ENCODE data around the gene MASP2.

MASP2 gene

DNA sequence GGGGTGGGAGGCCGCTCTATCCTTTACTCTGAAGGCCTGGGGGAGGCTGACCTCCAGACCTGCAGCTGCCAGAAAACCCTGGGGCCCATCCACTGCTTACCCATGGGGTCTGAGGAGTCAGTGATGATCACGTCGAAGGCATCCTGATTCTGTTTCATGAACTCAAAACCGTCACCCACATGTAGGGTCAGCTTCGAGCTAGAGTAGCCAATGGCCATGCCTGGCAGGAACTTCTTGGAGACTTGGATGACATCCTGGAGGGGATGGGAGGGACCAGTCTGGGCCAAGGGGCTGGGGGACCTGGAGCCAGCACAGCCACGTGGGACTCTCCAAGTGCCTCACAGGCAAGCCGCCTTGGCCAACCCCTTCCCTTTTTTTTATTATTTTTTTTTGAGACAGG, 9.5 kb upstream of the MASP2 start:
- H3K4me3 ChIP-seq (ENCODE audit: low read length) = no peak overlapping the region
- H3K4me1 ChIP-seq (ENCODE audit: low read length) = peaks cover 23% of the 10 kb centered on the region
- H3K27me3 ChIP-seq (ENCODE audit: low read depth, low read length) = no peaks in the 10 kb centered on the region
- no peaks in the 10 kb centered on the region for H4K20me1 ChIP-seq (ENCODE audit: insufficient read depth, low read length)
- H2AFZ ChIP-seq (ENCODE audit: low read depth, low read length) = no peak overlapping the region
- H3K9me3 ChIP-seq (ENCODE audit: insufficient read depth, low read length) = no peaks in the 10 kb centered on the region
- no peak overlapping the region for H3K9ac ChIP-seq (ENCODE audit: low read length)
- TF ChIP-seq EZH2phosphoT487 (IDR thresholded peaks at IDR 0.05; ENCODE audit: low read depth) = no peak
- TF ChIP-seq, protein P1, sequence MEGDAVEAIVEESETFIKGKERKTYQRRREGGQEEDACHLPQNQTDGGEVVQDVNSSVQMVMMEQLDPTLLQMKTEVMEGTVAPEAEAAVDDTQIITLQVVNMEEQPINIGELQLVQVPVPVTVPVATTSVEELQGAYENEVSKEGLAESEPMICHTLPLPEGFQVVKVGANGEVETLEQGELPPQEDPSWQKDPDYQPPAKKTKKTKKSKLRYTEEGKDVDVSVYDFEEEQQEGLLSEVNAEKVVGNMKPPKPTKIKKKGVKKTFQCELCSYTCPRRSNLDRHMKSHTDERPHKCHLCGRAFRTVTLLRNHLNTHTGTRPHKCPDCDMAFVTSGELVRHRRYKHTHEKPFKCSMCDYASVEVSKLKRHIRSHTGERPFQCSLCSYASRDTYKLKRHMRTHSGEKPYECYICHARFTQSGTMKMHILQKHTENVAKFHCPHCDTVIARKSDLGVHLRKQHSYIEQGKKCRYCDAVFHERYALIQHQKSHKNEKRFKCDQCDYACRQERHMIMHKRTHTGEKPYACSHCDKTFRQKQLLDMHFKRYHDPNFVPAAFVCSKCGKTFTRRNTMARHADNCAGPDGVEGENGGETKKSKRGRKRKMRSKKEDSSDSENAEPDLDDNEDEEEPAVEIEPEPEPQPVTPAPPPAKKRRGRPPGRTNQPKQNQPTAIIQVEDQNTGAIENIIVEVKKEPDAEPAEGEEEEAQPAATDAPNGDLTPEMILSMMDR (IDR thresholded peaks at IDR 0.05; ENCODE audit: low read depth, low read length) = no peak
- peaks cover 31% of the 10 kb centered on the region for H3K79me2 ChIP-seq (ENCODE audit: low read length)
- peaks cover 3% of the 10 kb centered on the region for H3K36me3 ChIP-seq (replicated peaks; ENCODE audit: low read depth, low read length)
- H3K4me2 ChIP-seq (ENCODE audit: low read length) = no peak overlapping the region
- no peak overlapping the region for H3K27ac ChIP-seq (ENCODE audit: low read length)

DNA sequence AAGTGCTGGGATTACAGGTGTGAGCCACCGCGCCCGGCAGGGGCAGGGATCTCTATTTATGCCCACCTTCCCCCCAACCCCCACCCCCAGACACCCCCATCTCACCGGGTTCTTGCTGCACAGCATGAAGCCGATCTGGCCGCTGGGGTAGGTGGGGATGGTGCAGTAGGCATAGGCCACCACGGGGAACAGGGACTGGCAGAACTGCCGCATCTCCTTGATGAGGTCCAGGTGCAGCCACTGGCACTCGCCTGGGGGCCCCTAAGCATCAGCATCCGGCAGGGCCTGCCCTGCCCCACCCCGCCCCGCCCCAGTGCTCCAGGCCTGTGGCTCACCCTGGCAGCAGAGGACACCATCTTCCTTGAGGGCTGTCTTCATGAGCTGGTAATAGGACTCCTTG, 8.6 kb upstream of the MASP2 start:
- Histone ChIP-seq H3K4me3 (ENCODE audit: low read length) (no peak overlapping the region), H3K4me1 (ENCODE audit: low read length) (peaks cover 23% of the 10 kb centered on the region), H3K9ac (ENCODE audit: low read length) (no peak overlapping the region), H2AFZ (ENCODE audit: low read depth, low read length) (no peak overlapping the region), H3K9me3 (ENCODE audit: insufficient read depth, low read length) (no peaks in the 10 kb centered on the region), H3K4me2 (ENCODE audit: low read length) (no peak overlapping the region), H3K36me3 (replicated peaks; ENCODE audit: low read depth, low read length) (peaks cover 3% of the 10 kb centered on the region), H3K27me3 (ENCODE audit: low read depth, low read length) (no peaks in the 10 kb centered on the region), H3K27ac (ENCODE audit: low read length) (no peak overlapping the region), H3K79me2 (ENCODE audit: low read length) (peaks cover 26% of the 10 kb centered on the region), H4K20me1 (ENCODE audit: insufficient read depth, low read length) (no peaks in the 10 kb centered on the region)
- TF ChIP-seq, protein P1 (IDR thresholded peaks at IDR 0.05; ENCODE audit: low read depth, low read length) = no peak
- TF ChIP-seq EZH2phosphoT487 (IDR thresholded peaks at IDR 0.05; ENCODE audit: low read depth) = no peak

DNA sequence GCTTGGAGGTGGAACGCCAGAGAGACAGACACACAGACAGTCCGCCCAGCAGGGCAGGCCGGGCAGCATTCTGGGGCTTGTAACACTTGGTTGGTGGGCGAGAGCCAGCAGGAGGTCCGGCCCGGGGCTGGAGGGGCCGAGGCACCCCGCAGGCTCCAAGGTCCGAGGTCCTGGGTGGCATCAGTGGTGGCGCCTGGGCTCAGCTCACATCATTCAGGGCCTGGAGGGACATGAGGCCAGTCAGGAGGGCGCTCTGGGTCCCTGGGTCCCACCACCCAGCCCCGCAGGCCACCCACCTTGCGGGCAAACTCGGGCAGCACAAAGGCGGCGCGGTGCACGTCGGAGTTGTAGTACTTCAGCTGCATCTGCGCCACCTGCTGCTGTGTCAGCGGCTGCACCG, 7.6 kb upstream of the MASP2 start:
- H3K4me2 ChIP-seq (ENCODE audit: low read length) = no peak overlapping the region
- H3K4me3 ChIP-seq (ENCODE audit: low read length) = no peak overlapping the region
- no peak overlapping the region for H3K27ac ChIP-seq (ENCODE audit: low read length)
- H3K79me2 ChIP-seq (ENCODE audit: low read length) = peaks cover 19% of the 10 kb centered on the region
- no peak overlapping the region for H2AFZ ChIP-seq (ENCODE audit: low read depth, low read length)
- peaks cover 3% of the 10 kb centered on the region for H3K36me3 ChIP-seq (replicated peaks; ENCODE audit: low read depth, low read length)
- TF ChIP-seq, protein P1 (IDR thresholded peaks at IDR 0.05; ENCODE audit: low read depth, low read length) = no peak
- TF ChIP-seq EZH2phosphoT487 (IDR thresholded peaks at IDR 0.05; ENCODE audit: low read depth) = no peak
- no peaks in the 10 kb centered on the region for H3K27me3 ChIP-seq (ENCODE audit: low read depth, low read length)
- H3K9me3 ChIP-seq (ENCODE audit: insufficient read depth, low read length) = no peaks in the 10 kb centered on the region
- no peak overlapping the region for H3K9ac ChIP-seq (ENCODE audit: low read length)
- H4K20me1 ChIP-seq (ENCODE audit: insufficient read depth, low read length) = no peaks in the 10 kb centered on the region
- H3K4me1 ChIP-seq (ENCODE audit: low read length) = peaks cover 23% of the 10 kb centered on the region

DNA sequence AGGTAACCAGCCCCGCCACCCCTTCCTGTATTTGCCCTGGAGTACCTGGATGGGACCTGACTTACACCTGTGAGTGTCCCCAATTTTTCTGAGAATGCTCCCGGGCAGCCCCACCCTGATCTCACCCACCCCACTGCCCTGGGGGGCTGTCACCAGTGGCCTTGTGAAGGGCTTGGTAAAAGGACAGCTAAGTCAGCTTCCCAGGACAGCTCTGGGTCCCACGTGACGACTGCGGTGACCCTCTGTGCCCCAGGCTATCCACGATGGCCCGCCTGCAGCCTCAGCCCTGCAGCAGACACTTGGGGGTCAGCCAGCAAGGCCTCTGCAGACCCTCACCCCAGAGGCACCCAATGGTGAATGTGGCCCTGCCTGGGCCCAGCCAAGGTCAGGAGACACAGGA, 7.1 kb upstream of the MASP2 start:
- Histone ChIP-seq H3K9ac (ENCODE audit: low read length) (no peak overlapping the region), H2AFZ (ENCODE audit: low read depth, low read length) (no peak overlapping the region), H3K9me3 (ENCODE audit: insufficient read depth, low read length) (no peaks in the 10 kb centered on the region), H3K36me3 (replicated peaks; ENCODE audit: low read depth, low read length) (peaks cover 3% of the 10 kb centered on the region), H3K27me3 (ENCODE audit: low read depth, low read length) (no peaks in the 10 kb centered on the region), H3K4me3 (ENCODE audit: low read length) (no peak overlapping the region), H3K4me1 (ENCODE audit: low read length) (peaks cover 23% of the 10 kb centered on the region), H3K27ac (ENCODE audit: low read length) (no peak overlapping the region), H3K4me2 (ENCODE audit: low read length) (no peak overlapping the region), H3K79me2 (ENCODE audit: low read length) (peaks cover 15% of the 10 kb centered on the region), H4K20me1 (ENCODE audit: insufficient read depth, low read length) (no peaks in the 10 kb centered on the region)
- TF ChIP-seq, protein P1 (IDR thresholded peaks at IDR 0.05; ENCODE audit: low read depth, low read length) = no peak
- TF ChIP-seq EZH2phosphoT487 (IDR thresholded peaks at IDR 0.05; ENCODE audit: low read depth) = no peak

All from OCI-LY3 (cell line).